Measurements from ENCODE around the gene C16orf96. TPM values are rescaled to one million over a fixed set of nuclear protein-coding genes. Genes with fewer than 3 reads are reported as not detected.

Gene C16orf96
- total and polyA plus RNA-seq, 2 of the 13 experiments (the other 11 are each of a cell fraction or from before 2014, with no cell fraction given): 0.03 TPM; not detected in 1

DNA sequence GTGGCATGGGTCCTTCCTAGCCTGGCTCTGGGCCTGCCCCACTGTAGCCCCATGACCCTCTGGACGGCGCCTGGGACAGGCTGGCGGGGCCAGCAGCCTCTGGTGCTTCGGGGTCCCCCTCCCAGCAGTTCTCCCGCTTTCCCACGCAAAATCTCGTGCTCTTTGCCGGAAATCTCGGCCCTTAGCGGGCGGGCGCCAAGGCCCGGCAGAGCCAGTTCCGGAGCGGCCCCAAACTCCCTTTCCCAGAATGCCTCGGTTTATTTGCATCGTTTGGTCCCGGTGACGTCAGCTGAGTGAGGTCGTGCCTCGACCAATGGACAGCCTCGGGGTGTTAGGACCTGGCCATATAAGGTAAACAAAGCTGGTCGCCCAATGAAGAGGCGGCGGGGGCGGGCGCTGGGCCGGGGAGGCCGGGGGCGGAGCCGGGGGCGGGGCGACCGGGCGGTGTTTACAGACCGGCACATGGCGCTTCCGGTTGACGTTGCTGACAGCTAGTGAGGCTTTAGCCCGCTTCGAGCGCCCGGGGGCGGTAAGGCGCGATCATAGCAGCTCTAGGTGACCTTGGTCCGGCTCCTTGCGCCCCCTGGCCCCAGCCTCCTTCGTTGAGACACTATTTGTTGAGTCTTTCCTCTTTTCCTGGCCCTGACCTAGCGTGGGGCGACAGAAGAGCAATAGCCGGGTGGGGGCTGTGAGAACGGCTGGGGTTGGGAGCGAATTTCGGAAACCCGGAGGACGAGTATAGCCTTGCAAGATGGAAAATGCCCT, 60.1 kb downstream of the C16orf96 start (continued):
- TF ChIP-seq, protein P1, sequence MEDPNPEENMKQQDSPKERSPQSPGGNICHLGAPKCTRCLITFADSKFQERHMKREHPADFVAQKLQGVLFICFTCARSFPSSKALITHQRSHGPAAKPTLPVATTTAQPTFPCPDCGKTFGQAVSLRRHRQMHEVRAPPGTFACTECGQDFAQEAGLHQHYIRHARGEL (CRISPR knock-in tag; IDR thresholded peaks at IDR 0.05): no peak
- peak; percentile 70 for TF ChIP-seq POLR2AphosphoS5 (IDR thresholded peaks at IDR 0.05; ENCODE audit: low read depth, low read length)
- 0 out of 2 replicates have a peak, but pooled peaks have one; percentile 33 for TF ChIP-seq XBP1 (CRISPR knock-in tag; IDR thresholded peaks at IDR 0.05)
- TF ChIP-seq GATAD2A (CRISPR knock-in tag; IDR thresholded peaks at IDR 0.05): peak; percentile 50
- no peak for TF ChIP-seq SNAI1 (CRISPR knock-in tag; IDR thresholded peaks at IDR 0.05; ENCODE audit: borderline replicate concordance)
- TF ChIP-seq ZNF460 (CRISPR knock-in tag; IDR thresholded peaks at IDR 0.05; ENCODE audit: borderline replicate concordance): no peak
- TF ChIP-seq CBX5 (CRISPR knock-in tag; IDR thresholded peaks at IDR 0.05; ENCODE audit: borderline replicate concordance): no peak
- TF ChIP-seq EED (CRISPR knock-in tag; IDR thresholded peaks at IDR 0.05): no peak
- TF ChIP-seq NR1H2 (CRISPR knock-in tag; IDR thresholded peaks at IDR 0.05; ENCODE audit: borderline replicate concordance, low read depth): no peak
- TF ChIP-seq NR2F6 (IDR thresholded peaks at IDR 0.05): peak; percentile 36; the same call in 1 of the 2 replicates
- TF ChIP-seq NR2F6 (CRISPR knock-in tag; IDR thresholded peaks at IDR 0.05): peak; percentile 44; the same call in 1 of the 2 replicates
- no peak for TF ChIP-seq ONECUT2 (CRISPR knock-in tag; IDR thresholded peaks at IDR 0.05)
- peak; percentile 48; the same call in 1 of the 2 replicates for TF ChIP-seq NRL (CRISPR knock-in tag; IDR thresholded peaks at IDR 0.05; ENCODE audit: borderline replicate concordance)
- no peak for TF ChIP-seq SMARCC2 (IDR thresholded peaks at IDR 0.05)
- TF ChIP-seq, protein P2, sequence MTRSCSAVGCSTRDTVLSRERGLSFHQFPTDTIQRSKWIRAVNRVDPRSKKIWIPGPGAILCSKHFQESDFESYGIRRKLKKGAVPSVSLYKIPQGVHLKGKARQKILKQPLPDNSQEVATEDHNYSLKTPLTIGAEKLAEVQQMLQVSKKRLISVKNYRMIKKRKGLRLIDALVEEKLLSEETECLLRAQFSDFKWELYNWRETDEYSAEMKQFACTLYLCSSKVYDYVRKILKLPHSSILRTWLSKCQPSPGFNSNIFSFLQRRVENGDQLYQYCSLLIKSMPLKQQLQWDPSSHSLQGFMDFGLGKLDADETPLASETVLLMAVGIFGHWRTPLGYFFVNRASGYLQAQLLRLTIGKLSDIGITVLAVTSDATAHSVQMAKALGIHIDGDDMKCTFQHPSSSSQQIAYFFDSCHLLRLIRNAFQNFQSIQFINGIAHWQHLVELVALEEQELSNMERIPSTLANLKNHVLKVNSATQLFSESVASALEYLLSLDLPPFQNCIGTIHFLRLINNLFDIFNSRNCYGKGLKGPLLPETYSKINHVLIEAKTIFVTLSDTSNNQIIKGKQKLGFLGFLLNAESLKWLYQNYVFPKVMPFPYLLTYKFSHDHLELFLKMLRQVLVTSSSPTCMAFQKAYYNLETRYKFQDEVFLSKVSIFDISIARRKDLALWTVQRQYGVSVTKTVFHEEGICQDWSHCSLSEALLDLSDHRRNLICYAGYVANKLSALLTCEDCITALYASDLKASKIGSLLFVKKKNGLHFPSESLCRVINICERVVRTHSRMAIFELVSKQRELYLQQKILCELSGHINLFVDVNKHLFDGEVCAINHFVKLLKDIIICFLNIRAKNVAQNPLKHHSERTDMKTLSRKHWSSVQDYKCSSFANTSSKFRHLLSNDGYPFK (CRISPR knock-in tag; IDR thresholded peaks at IDR 0.05; ENCODE audit: borderline replicate concordance): no peak
- peak; percentile 51 for TF ChIP-seq ISL2 (CRISPR knock-in tag; IDR thresholded peaks at IDR 0.05)
- TF ChIP-seq FOXA1 (IDR thresholded peaks at IDR 0.05): no peak
- peak; percentile 83 for TF ChIP-seq FOXA1 (CRISPR knock-in tag; IDR thresholded peaks at IDR 0.05)
- TF ChIP-seq ZFP36 (IDR thresholded peaks at IDR 0.05; ENCODE audit: borderline replicate concordance, low read depth, low read length, partially characterized antibody): peak; percentile 79
- peak; percentile 51 for TF ChIP-seq HIVEP1 (CRISPR knock-in tag; IDR thresholded peaks at IDR 0.05)
- TF ChIP-seq CENPX (CRISPR knock-in tag; IDR thresholded peaks at IDR 0.05): no peak
- TF ChIP-seq SP5 (CRISPR knock-in tag; IDR thresholded peaks at IDR 0.05; ENCODE audit: borderline replicate concordance, low read depth): 0 out of 2 replicates have a peak, but pooled peaks have one; percentile 14
- TF ChIP-seq KMT2A (CRISPR knock-in tag; IDR thresholded peaks at IDR 0.05): no peak
- TF ChIP-seq, protein P3, sequence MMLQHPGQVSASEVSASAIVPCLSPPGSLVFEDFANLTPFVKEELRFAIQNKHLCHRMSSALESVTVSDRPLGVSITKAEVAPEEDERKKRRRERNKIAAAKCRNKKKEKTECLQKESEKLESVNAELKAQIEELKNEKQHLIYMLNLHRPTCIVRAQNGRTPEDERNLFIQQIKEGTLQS (CRISPR knock-in tag; IDR thresholded peaks at IDR 0.05): no peak; the same call in 1 of the 2 replicates
- no peak for TF ChIP-seq ZBTB3 (CRISPR knock-in tag; IDR thresholded peaks at IDR 0.05; ENCODE audit: borderline replicate concordance, low read depth)
- peak; percentile 46; the same call in 1 of the 2 replicates for TF ChIP-seq RAD21 (CRISPR knock-in tag; IDR thresholded peaks at IDR 0.05)
- TF ChIP-seq ZNF775 (CRISPR knock-in tag; IDR thresholded peaks at IDR 0.05; ENCODE audit: borderline replicate concordance): no peak
- TF ChIP-seq ZBTB20 (CRISPR knock-in tag; IDR thresholded peaks at IDR 0.05; ENCODE audit: borderline replicate concordance, low read depth): no peak
- no peak for TF ChIP-seq MED13 (CRISPR knock-in tag; IDR thresholded peaks at IDR 0.05)

All from HepG2 (cell line).